Measurements from ENCODE around the gene NTSR1.

GRCh38 chr20:62717933-62718332 is 9.3 kb downstream of the NTSR1 start:
- TF ChIP-seq, protein P1, sequence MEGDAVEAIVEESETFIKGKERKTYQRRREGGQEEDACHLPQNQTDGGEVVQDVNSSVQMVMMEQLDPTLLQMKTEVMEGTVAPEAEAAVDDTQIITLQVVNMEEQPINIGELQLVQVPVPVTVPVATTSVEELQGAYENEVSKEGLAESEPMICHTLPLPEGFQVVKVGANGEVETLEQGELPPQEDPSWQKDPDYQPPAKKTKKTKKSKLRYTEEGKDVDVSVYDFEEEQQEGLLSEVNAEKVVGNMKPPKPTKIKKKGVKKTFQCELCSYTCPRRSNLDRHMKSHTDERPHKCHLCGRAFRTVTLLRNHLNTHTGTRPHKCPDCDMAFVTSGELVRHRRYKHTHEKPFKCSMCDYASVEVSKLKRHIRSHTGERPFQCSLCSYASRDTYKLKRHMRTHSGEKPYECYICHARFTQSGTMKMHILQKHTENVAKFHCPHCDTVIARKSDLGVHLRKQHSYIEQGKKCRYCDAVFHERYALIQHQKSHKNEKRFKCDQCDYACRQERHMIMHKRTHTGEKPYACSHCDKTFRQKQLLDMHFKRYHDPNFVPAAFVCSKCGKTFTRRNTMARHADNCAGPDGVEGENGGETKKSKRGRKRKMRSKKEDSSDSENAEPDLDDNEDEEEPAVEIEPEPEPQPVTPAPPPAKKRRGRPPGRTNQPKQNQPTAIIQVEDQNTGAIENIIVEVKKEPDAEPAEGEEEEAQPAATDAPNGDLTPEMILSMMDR (IDR thresholded peaks at IDR 0.05): no peak
- TF ChIP-seq POLR2A (IDR thresholded peaks at IDR 0.05): no peak
